Ishikawa (cell line): ENCODE measurements around the gene ZNF23.

ENCODE experiments used
- CEBPB ChIP-seq: IDR thresholded peaks from 2 replicates; pipeline ENCODE4 v1.6.1; 2012
- CREB1 ChIP-seq: IDR thresholded peaks from 2 replicates; pipeline ENCODE4 v1.6.1; 2012; ENCODE audit warnings: low read depth
- EGR1 ChIP-seq: IDR thresholded peaks from 2 replicates; pipeline ENCODE4 v1.6.1; 2012
- EP300 ChIP-seq: IDR thresholded peaks from 2 replicates; pipeline ENCODE4 v1.6.1; 2012; ENCODE audit warnings: borderline replicate concordance
- FOXM1 ChIP-seq: IDR thresholded peaks from 2 replicates; pipeline ENCODE4 v1.6.1; 2012; ENCODE audit warnings: low read depth, borderline replicate concordance
- NFIC ChIP-seq: IDR thresholded peaks from 2 replicates; pipeline ENCODE4 v1.6.1; 2012
- RAD21 ChIP-seq: IDR thresholded peaks from 2 replicates; pipeline ENCODE4 v1.6.1; 2012; ENCODE audit warnings: low read depth
- TAF1 ChIP-seq: IDR thresholded peaks from 2 replicates; pipeline ENCODE4 v1.6.1; 2012; ENCODE audit warnings: low read depth, mild to moderate bottlenecking
- TCF12 ChIP-seq: IDR thresholded peaks from 2 replicates; pipeline ENCODE4 v1.6.1; 2012; ENCODE audit warnings: low read depth
- TEAD4 ChIP-seq: IDR thresholded peaks from 2 replicates; pipeline ENCODE4 v1.6.1; 2012
- YY1 ChIP-seq: IDR thresholded peaks from 2 replicates; pipeline ENCODE4 v1.6.1; 2012; ENCODE audit warnings: low read depth
- ZBTB7A ChIP-seq: IDR thresholded peaks from 2 replicates; pipeline ENCODE4 v1.6.1; 2012; ENCODE audit warnings: low read depth
- TF ChIP-seq, protein P1 (sequence below): IDR thresholded peaks from 2 replicates; pipeline ENCODE4 v1.6.1; 2012
- TF ChIP-seq, protein P2 (sequence below): IDR thresholded peaks from 2 replicates; pipeline ENCODE4 v1.6.1; 2012
- TF ChIP-seq, protein P3 (sequence below): IDR thresholded peaks from 2 replicates; pipeline ENCODE4 v1.6.1; 2012; ENCODE audit warnings: low read depth, mild to moderate bottlenecking

ZNF23 gene

DNA sequence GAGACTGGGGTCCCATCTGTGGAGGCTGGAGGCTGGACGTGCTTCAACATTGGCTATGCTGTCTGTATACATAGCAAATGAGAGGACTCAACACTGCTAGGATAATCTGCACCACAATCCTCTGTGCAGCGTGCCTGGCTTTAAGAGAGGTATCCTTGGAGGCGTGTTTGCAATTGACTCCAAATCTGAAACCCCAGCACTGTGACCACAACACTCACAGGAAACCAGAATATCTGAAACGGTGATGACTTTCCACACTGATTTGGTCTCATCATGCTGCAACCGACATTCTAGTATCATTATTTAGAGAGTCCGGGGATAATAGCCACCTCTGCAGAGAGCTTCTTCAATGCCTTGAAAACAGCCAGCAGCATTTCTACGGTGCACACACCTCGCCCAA lies 55.3 kb downstream of the ZNF23 start:
- no peak for TF ChIP-seq TEAD4
- no peak for TF ChIP-seq TCF12
- TF ChIP-seq, protein P1, sequence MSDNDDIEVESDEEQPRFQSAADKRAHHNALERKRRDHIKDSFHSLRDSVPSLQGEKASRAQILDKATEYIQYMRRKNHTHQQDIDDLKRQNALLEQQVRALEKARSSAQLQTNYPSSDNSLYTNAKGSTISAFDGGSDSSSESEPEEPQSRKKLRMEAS, result no peak
- TF ChIP-seq, protein P2, sequence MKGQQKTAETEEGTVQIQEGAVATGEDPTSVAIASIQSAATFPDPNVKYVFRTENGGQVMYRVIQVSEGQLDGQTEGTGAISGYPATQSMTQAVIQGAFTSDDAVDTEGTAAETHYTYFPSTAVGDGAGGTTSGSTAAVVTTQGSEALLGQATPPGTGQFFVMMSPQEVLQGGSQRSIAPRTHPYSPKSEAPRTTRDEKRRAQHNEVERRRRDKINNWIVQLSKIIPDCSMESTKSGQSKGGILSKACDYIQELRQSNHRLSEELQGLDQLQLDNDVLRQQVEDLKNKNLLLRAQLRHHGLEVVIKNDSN, result no peak
- TF ChIP-seq CREB1, result no peak
- TF ChIP-seq NFIC, result no peak
- no peak for TF ChIP-seq FOXM1
- TF ChIP-seq, protein P3, sequence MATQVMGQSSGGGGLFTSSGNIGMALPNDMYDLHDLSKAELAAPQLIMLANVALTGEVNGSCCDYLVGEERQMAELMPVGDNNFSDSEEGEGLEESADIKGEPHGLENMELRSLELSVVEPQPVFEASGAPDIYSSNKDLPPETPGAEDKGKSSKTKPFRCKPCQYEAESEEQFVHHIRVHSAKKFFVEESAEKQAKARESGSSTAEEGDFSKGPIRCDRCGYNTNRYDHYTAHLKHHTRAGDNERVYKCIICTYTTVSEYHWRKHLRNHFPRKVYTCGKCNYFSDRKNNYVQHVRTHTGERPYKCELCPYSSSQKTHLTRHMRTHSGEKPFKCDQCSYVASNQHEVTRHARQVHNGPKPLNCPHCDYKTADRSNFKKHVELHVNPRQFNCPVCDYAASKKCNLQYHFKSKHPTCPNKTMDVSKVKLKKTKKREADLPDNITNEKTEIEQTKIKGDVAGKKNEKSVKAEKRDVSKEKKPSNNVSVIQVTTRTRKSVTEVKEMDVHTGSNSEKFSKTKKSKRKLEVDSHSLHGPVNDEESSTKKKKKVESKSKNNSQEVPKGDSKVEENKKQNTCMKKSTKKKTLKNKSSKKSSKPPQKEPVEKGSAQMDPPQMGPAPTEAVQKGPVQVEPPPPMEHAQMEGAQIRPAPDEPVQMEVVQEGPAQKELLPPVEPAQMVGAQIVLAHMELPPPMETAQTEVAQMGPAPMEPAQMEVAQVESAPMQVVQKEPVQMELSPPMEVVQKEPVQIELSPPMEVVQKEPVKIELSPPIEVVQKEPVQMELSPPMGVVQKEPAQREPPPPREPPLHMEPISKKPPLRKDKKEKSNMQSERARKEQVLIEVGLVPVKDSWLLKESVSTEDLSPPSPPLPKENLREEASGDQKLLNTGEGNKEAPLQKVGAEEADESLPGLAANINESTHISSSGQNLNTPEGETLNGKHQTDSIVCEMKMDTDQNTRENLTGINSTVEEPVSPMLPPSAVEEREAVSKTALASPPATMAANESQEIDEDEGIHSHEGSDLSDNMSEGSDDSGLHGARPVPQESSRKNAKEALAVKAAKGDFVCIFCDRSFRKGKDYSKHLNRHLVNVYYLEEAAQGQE, result no peak
- TF ChIP-seq RAD21, result no peak
- no peak for TF ChIP-seq EGR1
- TF ChIP-seq TAF1, result no peak
- TF ChIP-seq ZBTB7A, result no peak
- no peak for TF ChIP-seq CEBPB
- no peak for TF ChIP-seq YY1
- no peak for TF ChIP-seq EP300

DNA sequence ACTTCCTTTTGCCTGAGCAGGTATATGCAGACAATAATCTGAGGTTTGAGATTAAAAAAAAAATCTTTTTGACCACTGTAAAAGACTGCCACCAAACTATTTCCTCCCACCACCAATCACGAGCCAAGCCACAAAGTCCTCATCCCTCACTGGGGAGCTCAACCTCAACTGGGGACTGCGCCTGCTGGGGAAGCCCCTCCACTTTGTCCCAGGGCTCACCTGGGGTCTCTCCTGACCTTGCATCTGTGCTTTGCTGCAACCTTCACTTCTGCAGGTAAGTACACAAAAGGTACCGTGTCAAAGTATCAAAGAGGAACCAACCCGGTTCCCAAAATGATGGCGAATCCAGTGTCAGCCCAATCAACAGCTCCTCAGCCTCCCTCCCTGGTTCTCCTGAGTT lies 55.7 kb downstream of the ZNF23 start:
- TF ChIP-seq, protein P2, result no peak
- TF ChIP-seq TAF1 (no peak), TEAD4 (no peak), FOXM1 (no peak), YY1 (no peak), TCF12 (no peak)

DNA sequence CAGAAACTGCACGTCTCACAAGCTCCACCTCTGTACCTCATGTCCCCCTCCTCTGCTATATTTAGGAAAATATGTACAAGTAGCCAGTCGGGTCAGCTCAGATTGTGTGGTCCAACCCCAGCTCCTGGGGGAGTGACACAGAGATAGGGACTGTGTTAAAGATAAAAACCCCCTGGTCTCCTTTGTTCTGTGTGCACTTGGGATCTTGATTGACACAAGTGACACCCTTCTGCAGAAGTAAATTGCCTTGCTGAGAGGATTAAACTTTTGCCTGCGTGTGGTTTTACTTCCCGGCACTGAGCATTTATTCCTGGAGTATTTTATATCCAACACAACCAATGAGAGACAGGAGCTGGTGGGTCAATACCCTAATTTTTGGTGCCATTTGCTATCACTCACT lies 57.7 kb downstream of the ZNF23 start:
- TF ChIP-seq FOXM1 (no peak), NFIC (no peak), RAD21 (no peak), CEBPB (no peak), EGR1 (no peak), EP300 (no peak), TCF12 (no peak), ZBTB7A (no peak)
- TF ChIP-seq, protein P3, result no peak

DNA sequence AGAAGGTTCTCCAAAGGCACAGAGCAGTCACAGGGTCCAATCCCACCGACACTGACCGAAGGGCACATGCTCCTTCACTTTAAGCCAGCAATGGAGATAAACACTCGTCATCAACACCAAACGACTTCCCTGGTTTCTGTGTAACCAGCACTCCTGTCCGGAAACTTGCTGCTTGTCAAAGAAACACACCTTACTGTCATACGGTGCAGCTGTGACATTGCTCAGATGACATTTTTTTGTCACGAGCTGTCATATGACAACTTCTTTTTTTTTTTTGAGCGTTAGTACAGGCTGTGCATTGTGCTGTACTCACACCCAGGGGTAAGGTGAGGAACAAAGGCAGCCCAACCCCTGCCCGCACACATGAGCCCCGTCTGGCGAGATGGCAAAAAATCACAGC lies 59.4 kb downstream of the ZNF23 start:
- TF ChIP-seq, protein P2, result no peak
- TF ChIP-seq EGR1 (no peak), RAD21 (no peak), TCF12 (no peak), EP300 (no peak), ZBTB7A (no peak), TAF1 (no peak), YY1 (no peak), FOXM1 (no peak), TEAD4 (no peak), CREB1 (no peak), CEBPB (no peak), NFIC (no peak)
- TF ChIP-seq, protein P3, result no peak
- TF ChIP-seq, protein P1, result no peak
